Right lobe of liver (tissue), 6 donors: Measurements from ENCODE around the gene TSPAN31. TPM values are rescaled to one million over a fixed set of nuclear protein-coding genes. Genes with fewer than 3 reads are reported as not detected.

Source experiments
- ATAC-seq, 4 donors: fragments of 200-7000 bp; cut with Tn5 transposase; one replicate each; pipeline ENCODE4 v1.9.1; 2020; ENCODE audit warnings: mild to moderate bottlenecking in 4 of 4, moderate library complexity in 4 of 4
- DNase-seq, 3 donors: peaks; one replicate each; pipeline ENCODE4 v3.0.0-alpha.2; 2020
- H3K27ac ChIP-seq, 3 donors: fragments of 200-600 bp; one replicate each; pipeline ENCODE4 v1.8.0; 2022
- H3K27me3 ChIP-seq, 2 donors: fragments of 200-600 bp; one replicate each; pipeline ENCODE4 v1.8.0; 2022
- H3K36me3 ChIP-seq, 4 donors: fragments of 200-600 bp; sonication (generic) in 1 of 4; one replicate each; pipeline versions ENCODE4 v1.5.1 to v1.8.0; 2017 to 2022; ENCODE audit warnings: control low read depth in 1 of 4
- H3K4me1 ChIP-seq, 4 donors: fragments of 200-600 bp; sonication (generic) in 1 of 4; one replicate each; pipeline versions ENCODE4 v1.5.1 to v1.8.0; 2017 to 2022; ENCODE audit warnings: control low read depth in 1 of 4
- H3K4me3 ChIP-seq, 3 donors: fragments of 200-600 bp; one replicate each; pipeline ENCODE4 v1.8.0; 2022
- H3K9me3 ChIP-seq, 4 donors: fragments of 200-600 bp; sonication (generic) in 1 of 4; one replicate each; pipeline versions ENCODE4 v1.5.1 to v1.8.0; 2017 to 2022; ENCODE audit warnings: control low read depth in 1 of 4
- POLR2A ChIP-seq: fragments of 450-650 bp; IDR thresholded peaks from one replicate; pipeline ENCODE4 v1.6.1; 2017; ENCODE audit warnings: antibody characterized with exemption, mild to moderate bottlenecking
- WGBS: methylation state at CpG from one replicate; pipeline ENCODE4 v1.1.6; 2018; ENCODE audit warnings: low coverage, low lambda C conversion rate; ENCODE audit not compliant: insufficient coverage; ENCODE audit errors: missing lambda C conversion rate; 5-methylcytosine and 5-hydroxymethylcytosine counted together
- intact Hi-C, 2 donors: fragments of 100-400 bp; cut with DNase I; formaldehyde crosslinking; loops; one replicate each; pipeline versions ENCODE4 v1.11.2 to v1.14.1; 2022
- total RNA-seq, 6 experiments: library from RNA; depleted of rRNA in 2 of 6; stranded (reverse); fragments of >200 nt in 2 of 6; fragmentation: NEBNext Ultra II Directional in 3 of 6; extraction: Animal tissue kit (Norgen Biotek cat#: 25700) in 3 of 6; gene quantifications; one replicate each; pipeline versions ENCODE4 v1.1.0 to v1.2.4, GENCODE V29; 2016 to 2023
- TF ChIP-seq, protein P1 (sequence below), 4 donors: fragments of 200-600 bp in 3 of 4; fragments of 450-650 bp in 1 of 4; IDR thresholded peaks; one replicate each; pipeline versions ENCODE4 v1.5.1 to v1.8.0; 2016 to 2022; ENCODE audit warnings: antibody characterized with exemption in 4 of 4, mild to moderate bottlenecking in 2 of 4
- donor health status: DM: no; HTN: yes; CAD: no.
- donor health status: DM: no; HTN: no; CAD: no.
- donor health status: DM: no; HTN: no; CAD: no.
- donor health status: DM: no; HTN: yes; CAD: no.
- donor health status: DM: no; HTN: yes; CAD: no.

The TSPAN31 gene
- total RNA-seq, 6 experiments from 2014 or later, result 15.1 to 34.4 (median 20.6) TPM

DNA sequence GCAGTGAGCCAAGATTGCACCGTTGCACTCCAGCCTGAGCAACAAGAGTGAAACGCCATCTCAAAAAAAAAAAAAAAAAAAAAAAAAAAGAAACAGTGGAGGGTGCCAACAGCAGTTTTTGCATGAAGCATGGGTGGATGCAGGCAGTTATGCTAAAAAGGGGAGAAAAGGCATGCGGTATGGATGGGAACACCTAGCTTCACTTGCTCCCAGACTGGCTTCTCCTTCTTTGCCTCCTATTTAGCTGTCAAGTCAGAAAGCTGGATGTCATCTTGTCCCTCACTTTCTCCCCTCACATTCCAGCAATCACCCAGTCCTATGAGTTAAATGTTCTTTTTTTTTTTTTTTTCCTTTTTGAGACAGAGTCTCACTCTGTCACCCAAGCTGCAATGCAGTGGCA lies 30.2 kb downstream of the TSPAN31 start:
- intact Hi-C loops, result no loop called here
- DNase-seq, result no peak
- H3K9me3 ChIP-seq, result no peaks in the 10 kb centered on the region

DNA sequence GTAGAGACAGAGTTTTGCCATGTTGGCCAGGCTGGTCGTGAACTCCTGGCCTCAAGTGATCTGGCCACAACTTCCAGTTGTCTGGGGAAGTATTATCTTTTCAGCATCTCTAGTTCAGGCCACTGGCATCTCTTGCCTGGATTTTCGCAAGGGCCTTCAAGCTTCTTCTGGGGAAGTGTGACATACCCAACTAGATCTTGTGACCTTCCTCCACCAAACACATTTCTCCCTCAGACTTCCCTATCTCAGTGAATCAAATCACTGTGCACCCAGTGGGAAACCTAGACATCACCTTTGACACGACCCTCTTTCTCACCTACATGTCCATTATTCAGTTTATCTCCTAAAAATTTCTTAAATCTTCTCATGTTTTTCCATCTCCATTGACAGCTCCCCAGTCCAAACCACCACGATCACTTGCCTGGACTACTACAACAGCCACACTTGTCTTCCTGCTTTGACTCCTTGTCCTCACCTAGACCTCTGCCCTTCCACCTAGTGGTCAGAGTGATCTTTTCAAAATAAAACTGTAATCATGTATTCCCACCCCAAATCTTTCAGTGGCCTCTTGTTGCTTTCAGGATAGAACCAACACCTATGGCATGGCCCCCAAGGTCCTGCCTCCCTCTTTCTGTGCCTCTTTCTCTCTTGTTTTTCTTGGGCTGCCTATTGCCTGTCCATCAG lies 30.9 kb downstream of the TSPAN31 start:
- intact Hi-C loops, result no loop called here
- TF ChIP-seq POLR2A, result no peak
- TF ChIP-seq, protein P1, sequence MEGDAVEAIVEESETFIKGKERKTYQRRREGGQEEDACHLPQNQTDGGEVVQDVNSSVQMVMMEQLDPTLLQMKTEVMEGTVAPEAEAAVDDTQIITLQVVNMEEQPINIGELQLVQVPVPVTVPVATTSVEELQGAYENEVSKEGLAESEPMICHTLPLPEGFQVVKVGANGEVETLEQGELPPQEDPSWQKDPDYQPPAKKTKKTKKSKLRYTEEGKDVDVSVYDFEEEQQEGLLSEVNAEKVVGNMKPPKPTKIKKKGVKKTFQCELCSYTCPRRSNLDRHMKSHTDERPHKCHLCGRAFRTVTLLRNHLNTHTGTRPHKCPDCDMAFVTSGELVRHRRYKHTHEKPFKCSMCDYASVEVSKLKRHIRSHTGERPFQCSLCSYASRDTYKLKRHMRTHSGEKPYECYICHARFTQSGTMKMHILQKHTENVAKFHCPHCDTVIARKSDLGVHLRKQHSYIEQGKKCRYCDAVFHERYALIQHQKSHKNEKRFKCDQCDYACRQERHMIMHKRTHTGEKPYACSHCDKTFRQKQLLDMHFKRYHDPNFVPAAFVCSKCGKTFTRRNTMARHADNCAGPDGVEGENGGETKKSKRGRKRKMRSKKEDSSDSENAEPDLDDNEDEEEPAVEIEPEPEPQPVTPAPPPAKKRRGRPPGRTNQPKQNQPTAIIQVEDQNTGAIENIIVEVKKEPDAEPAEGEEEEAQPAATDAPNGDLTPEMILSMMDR (IDR thresholded peaks at IDR 0.05), result no peak
- no peak for ATAC-seq

More for the DNA sequence above, 30.2 kb downstream of the TSPAN31 start:
- Histone ChIP-seq H3K27ac (no peak overlapping the region), H3K27me3 (no peaks in the 10 kb centered on the region), H3K4me3 (no peak overlapping the region), H3K4me1 (peaks cover 2 to 11% (median 7%) of the 10 kb centered on the region in 4 donors), H3K36me3 (no peaks in the 10 kb centered on the region)
- no peak for TF ChIP-seq POLR2A
- TF ChIP-seq, protein P1 (IDR thresholded peaks at IDR 0.05), result no peak
- WGBS, result 80% methylated on average over 1 of the region's 3 CpGs
- ATAC-seq, result no peak

DNA sequence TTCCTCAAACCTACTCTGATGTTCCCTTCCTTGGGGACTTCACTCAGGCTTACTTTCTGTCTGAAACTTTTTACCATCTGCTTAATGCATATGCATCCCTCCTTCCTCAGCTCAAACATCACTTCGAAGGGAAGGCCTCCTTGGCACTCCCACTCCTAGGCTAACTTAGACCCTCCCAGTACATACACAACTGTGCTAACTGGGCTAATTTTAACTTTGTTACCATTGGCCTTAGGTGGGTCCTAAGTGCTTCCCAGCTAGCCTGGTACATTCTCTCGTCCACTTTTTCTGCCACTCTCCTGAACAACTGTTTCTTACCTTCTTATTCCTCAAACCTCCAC lies 31.4 kb downstream of the TSPAN31 start:
- Histone ChIP-seq H3K4me1 (peaks cover 2 to 7% (median 4%) of the 10 kb centered on the region in 4 donors), H3K36me3 (no peaks in the 10 kb centered on the region), H3K9me3 (no peaks in the 10 kb centered on the region), H3K27ac (no peak overlapping the region), H3K27me3 (no peaks in the 10 kb centered on the region), H3K4me3 (no peak overlapping the region)
- intact Hi-C loops, result no loop called here
- TF ChIP-seq, protein P1 (IDR thresholded peaks at IDR 0.05), result no peak
- TF ChIP-seq POLR2A, result no peak
- WGBS, result 81% methylated on average over 2 of the region's 2 CpGs
- DNase-seq, result no peak
- no peak for ATAC-seq

More for the DNA sequence above, 30.9 kb downstream of the TSPAN31 start:
- Histone ChIP-seq H3K36me3 (no peaks in the 10 kb centered on the region), H3K27me3 (no peaks in the 10 kb centered on the region), H3K4me1 (peaks cover 2 to 10% (median 7%) of the 10 kb centered on the region in 4 donors), H3K9me3 (no peaks in the 10 kb centered on the region), H3K4me3 (no peak overlapping the region), H3K27ac (no peak overlapping the region)
- WGBS, result 86% methylated on average over 4 of the region's 4 CpGs
- no peak for DNase-seq

DNA sequence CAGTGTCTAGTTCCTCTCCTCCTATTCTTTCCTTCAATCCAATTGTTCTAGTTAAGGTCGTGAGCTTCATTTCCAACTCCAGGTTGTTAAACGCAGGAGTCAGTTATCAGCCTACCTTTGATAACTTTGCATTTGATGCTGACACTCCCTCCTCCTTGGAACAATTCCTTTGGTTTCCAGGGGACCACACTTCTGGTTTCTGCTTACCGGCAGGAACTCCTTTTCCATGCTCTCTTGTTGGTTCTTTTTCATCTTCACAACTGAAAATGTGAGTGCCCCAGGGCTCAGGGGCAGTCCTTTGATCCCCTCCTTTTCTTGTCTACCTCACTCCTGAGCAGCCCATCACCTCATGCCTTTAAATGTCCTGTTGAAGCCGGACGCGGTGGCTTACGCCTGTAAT lies 32.5 kb downstream of the TSPAN31 start:
- no peaks in the 10 kb centered on the region for H3K9me3 ChIP-seq
- peaks cover 2 to 10% (median 3%) of the 10 kb centered on the region in 4 donors for H3K4me1 ChIP-seq
- no peak for TF ChIP-seq POLR2A
- TF ChIP-seq, protein P1 (IDR thresholded peaks at IDR 0.05), result no peak
- WGBS, result 84% methylated on average over 7 of the region's 7 CpGs
- H3K27ac ChIP-seq, result no peak overlapping the region
- H3K27me3 ChIP-seq, result no peaks in the 10 kb centered on the region
- no peak overlapping the region for H3K4me3 ChIP-seq
- no peaks in the 10 kb centered on the region for H3K36me3 ChIP-seq
- DNase-seq, result no peak
- intact Hi-C loops, result no loop called here
- ATAC-seq, result no peak
